HepG2 (cell line): Measurements from ENCODE around the gene FLAD1. TPM values are rescaled to one million over a fixed set of nuclear protein-coding genes. Genes with fewer than 3 reads are reported as not detected.
A peak's percentile ranks its signal among the peaks of the same experiment; 100 is the strongest.

Experiments used
- CENPT ChIP-seq: sonication (generic); formaldehyde crosslinking; IDR thresholded peaks from 2 replicates; pipeline ENCODE4 v1.8.0; 2022; ENCODE audit warnings: low read depth, mild to moderate bottlenecking, moderate library complexity, missing genetic modification reagents
- EEA1 ChIP-seq: sonication (generic); formaldehyde crosslinking; IDR thresholded peaks from 2 replicates; pipeline ENCODE4 v1.5.1; 2020; ENCODE audit warnings: mild to moderate bottlenecking, missing genetic modification reagents, borderline replicate concordance
- EHMT2 ChIP-seq: fragments of 200-600 bp; sonication (generic); IDR thresholded peaks from 2 replicates; pipeline ENCODE4 v1.7.0; 2017; ENCODE audit warnings: antibody characterized with exemption, low read depth, low read length, borderline replicate concordance
- FLYWCH1 ChIP-seq: sonication (generic); formaldehyde crosslinking; IDR thresholded peaks from 2 replicates; pipeline ENCODE4 v1.8.1; 2023; ENCODE audit warnings: mild to moderate bottlenecking, missing genetic modification reagents
- HES4 ChIP-seq: sonication (generic); formaldehyde crosslinking; IDR thresholded peaks from 2 replicates; pipeline ENCODE4 v1.9.0; 2021; ENCODE audit warnings: mild to moderate bottlenecking, missing genetic modification reagents, borderline replicate concordance
- HMG20A ChIP-seq: IDR thresholded peaks from 2 replicates; pipeline ENCODE4 v1.6.1; 2016; ENCODE audit warnings: borderline replicate concordance
- HNRNPH1 ChIP-seq: fragments of 200-400 bp; formaldehyde crosslinking; optimal IDR thresholded peaks from 2 replicates; pipeline ENCODE3; 2017; ENCODE audit warnings: mild to moderate bottlenecking, low read depth, low read length
- ISL2 ChIP-seq: sonication (generic); formaldehyde crosslinking; IDR thresholded peaks from 2 replicates; pipeline ENCODE4 v1.5.0; 2020; ENCODE audit warnings: missing genetic modification reagents
- KMT2B ChIP-seq: IDR thresholded peaks from 2 replicates; pipeline ENCODE4 v1.6.1; 2016; ENCODE audit warnings: missing genetic modification reagents, missing compliant biosample characterization
- NCOA5 ChIP-seq: sonication (generic); formaldehyde crosslinking; IDR thresholded peaks from 2 replicates; pipeline ENCODE4 v1.4.0; 2020; ENCODE audit warnings: missing genetic modification reagents
- PHF21A ChIP-seq: sonication (generic); formaldehyde crosslinking; IDR thresholded peaks from 2 replicates; pipeline ENCODE4 v1.5.0; 2020; ENCODE audit warnings: mild to moderate bottlenecking, missing genetic modification reagents
- RFX3 ChIP-seq: IDR thresholded peaks from 2 replicates; pipeline ENCODE4 v1.6.1; 2016; ENCODE audit warnings: missing biosample characterization, missing genetic modification reagents
- TEAD2 ChIP-seq: sonication (generic); formaldehyde crosslinking; IDR thresholded peaks from 2 replicates; pipeline ENCODE4 v1.9.0; 2021; ENCODE audit warnings: missing genetic modification reagents
- TFDP2 ChIP-seq: sonication (generic); formaldehyde crosslinking; IDR thresholded peaks from 2 replicates; pipeline ENCODE4 v1.4.0; 2020; ENCODE audit warnings: missing genetic modification reagents
- THAP8 ChIP-seq: sonication (generic); formaldehyde crosslinking; IDR thresholded peaks from 2 replicates; pipeline ENCODE4 v1.5.1; 2020; ENCODE audit warnings: missing genetic modification reagents, mild to moderate bottlenecking, borderline replicate concordance
- TRIM22 ChIP-seq: fragments of 450-650 bp; IDR thresholded peaks from 2 replicates; pipeline ENCODE4 v1.6.1; 2017
- TSC22D2 ChIP-seq: sonication (generic); formaldehyde crosslinking; IDR thresholded peaks from 2 replicates; pipeline ENCODE4 v1.5.1; 2020; ENCODE audit warnings: missing genetic modification reagents, mild to moderate bottlenecking, borderline replicate concordance
- ZFYVE20 ChIP-seq: sonication (generic); formaldehyde crosslinking; IDR thresholded peaks from 2 replicates; pipeline ENCODE4 v1.8.0; 2023; ENCODE audit warnings: low read depth, mild to moderate bottlenecking, moderate library complexity, missing genetic modification reagents, borderline replicate concordance
- ZNF101 ChIP-seq: sonication (generic); formaldehyde crosslinking; IDR thresholded peaks from 2 replicates; pipeline ENCODE4 v1.4.0; 2020; ENCODE audit warnings: mild to moderate bottlenecking, low read depth, missing genetic modification reagents, borderline replicate concordance
- ZNF362 ChIP-seq: sonication (generic); formaldehyde crosslinking; IDR thresholded peaks from 2 replicates; pipeline ENCODE4 v1.4.0; 2020; ENCODE audit warnings: missing genetic modification reagents, mild to moderate bottlenecking, borderline replicate concordance
- ZNF44 ChIP-seq: sonication (generic); formaldehyde crosslinking; IDR thresholded peaks from 2 replicates; pipeline ENCODE4 v1.5.1; 2020; ENCODE audit warnings: mild to moderate bottlenecking, missing genetic modification reagents
- ZNF543 ChIP-seq: sonication (generic); formaldehyde crosslinking; IDR thresholded peaks from 2 replicates; pipeline ENCODE4 v1.4.0; 2020; ENCODE audit warnings: mild to moderate bottlenecking, missing genetic modification reagents
- ZNF652 ChIP-seq: IDR thresholded peaks from 2 replicates; pipeline ENCODE4 v1.6.1; 2016; ENCODE audit warnings: low read depth, borderline replicate concordance
- ZNF674 ChIP-seq: sonication (generic); formaldehyde crosslinking; IDR thresholded peaks from 2 replicates; pipeline ENCODE4 v1.5.0; 2020; ENCODE audit warnings: low read depth, mild to moderate bottlenecking, missing genetic modification reagents
- ZNF839 ChIP-seq: sonication (generic); formaldehyde crosslinking; IDR thresholded peaks from 2 replicates; pipeline ENCODE4 v1.4.0; 2020; ENCODE audit warnings: missing genetic modification reagents, mild to moderate bottlenecking, borderline replicate concordance
- ZNF878 ChIP-seq: sonication (generic); formaldehyde crosslinking; IDR thresholded peaks from 2 replicates; pipeline ENCODE4 v1.8.1; 2023; ENCODE audit warnings: mild to moderate bottlenecking, missing genetic modification reagents, moderate library complexity
- polyA plus RNA-seq, 8 experiments: library from polyadenylated mRNA; depleted of rRNA in 3 of 8; stranded (reverse) in 7 of 8; unstranded in 1 of 8; fragments of >200 nt; fragmentation: Illumina TruSeq in 4 of 8; extraction: Trizol in 4 of 8; gene quantifications; 2 replicates each; pipeline versions ENCODE4 v1.2.1 to v1.2.3, GENCODE V29; 2011 to 2016; ENCODE audit warnings: low read depth in 4 of 8, missing spikeins in 1 of 8, mixed read lengths in 1 of 8; ENCODE audit not compliant: insufficient read depth in 1 of 8
- total RNA-seq, 5 experiments: library from RNA; depleted of rRNA; stranded (reverse); fragments of >200 nt; fragmentation: Illumina TruSeq; extraction: Trizol; gene quantifications; 2 replicates each; pipeline ENCODE4 v1.2.3, GENCODE V29; 2016; ENCODE audit warnings: low read depth in 1 of 5

Gene FLAD1
- total and polyA plus RNA-seq, 2 of the 13 experiments (the other 11 are each of a cell fraction or from before 2014, with no cell fraction given), result 25.9 to 32.8 TPM

- TF ChIP-seq TFDP2 (CRISPR knock-in tag) (0 out of 2 replicates have a peak, but pooled peaks have one; percentile 36), EEA1 (no peak), ZNF652 (peak; percentile 42; the same call in 1 of the 2 replicates), ISL2 (CRISPR knock-in tag) (peak; percentile 50; the same call in 1 of the 2 replicates), TSC22D2 (CRISPR knock-in tag) (no peak), KMT2B (CRISPR knock-in tag) (0 out of 2 replicates have a peak, but pooled peaks have one; percentile 5), ZNF878 (peak; percentile 85; the same call in 1 of the 2 replicates), HES4 (CRISPR knock-in tag) (0 out of 2 replicates have a peak, but pooled peaks have one; percentile 26), ZNF543 (CRISPR knock-in tag) (no peak), ZNF674 (CRISPR knock-in tag) (no peak), RFX3 (CRISPR knock-in tag) (no peak), FLYWCH1 (CRISPR knock-in tag) (no peak), CENPT (CRISPR knock-in tag) (no peak), HMG20A (CRISPR knock-in tag) (peak; percentile 56; the same call in 1 of the 2 replicates), HNRNPH1 (no peak), ZNF44 (CRISPR knock-in tag) (no peak; the same call in 1 of the 2 replicates), EHMT2 (no peak), PHF21A (peak; percentile 95), ZNF362 (CRISPR knock-in tag) (no peak), THAP8 (CRISPR knock-in tag) (no peak), TRIM22 (no peak), ZNF839 (CRISPR knock-in tag) (no peak), TEAD2 (CRISPR knock-in tag) (no peak), NCOA5 (no peak), ZNF101 (no peak), ZFYVE20 (CRISPR knock-in tag) (no peak)
These were observed 38.6 kb upstream of the FLAD1 start (continued) for GRCh38 chr1:154944401-154945159.
